NCI-H748 (cell line): ENCODE results near the gene CDH23.

Source experiments
- DNase-seq: peaks from one replicate; lab custom pipeline; 2025; ENCODE audit not compliant: unreplicated experiment; lab: John Stamatoyannopoulos, UW

Gene CDH23

DNA sequence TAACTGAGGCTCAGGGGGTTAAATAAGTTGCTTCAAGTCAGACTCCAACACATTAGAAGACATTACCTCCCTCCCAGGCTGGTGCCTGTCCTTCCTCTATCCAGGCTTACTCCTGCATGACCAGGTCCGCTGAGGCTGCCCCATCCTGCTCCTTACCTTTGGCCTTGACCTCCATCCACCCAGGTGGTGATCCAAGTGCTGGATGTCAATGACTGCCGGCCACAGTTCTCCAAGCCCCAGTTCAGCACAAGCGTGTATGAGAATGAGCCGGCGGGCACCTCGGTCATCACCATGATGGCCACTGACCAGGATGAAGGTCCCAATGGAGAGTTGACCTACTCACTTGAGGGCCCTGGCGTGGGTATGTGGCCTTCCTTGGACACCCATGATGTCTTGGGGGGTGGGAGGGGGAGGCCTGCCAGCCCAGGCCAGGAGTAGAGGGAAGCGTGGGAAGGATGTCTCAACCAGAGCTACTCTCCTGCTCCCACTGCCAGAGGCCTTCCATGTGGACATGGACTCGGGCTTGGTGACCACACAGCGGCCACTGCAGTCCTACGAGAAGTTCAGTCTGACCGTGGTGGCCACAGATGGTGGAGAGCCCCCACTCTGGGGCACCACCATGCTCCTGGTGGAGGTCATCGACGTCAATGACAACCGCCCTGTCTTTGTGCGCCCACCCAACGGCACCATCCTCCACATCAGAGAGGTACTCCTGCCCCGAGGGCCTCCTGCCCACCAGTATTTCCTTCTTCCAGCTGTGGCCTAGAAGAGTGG lies 406.2 kb downstream of the CDH23 start:
- DNase-seq, result no peak

DNA sequence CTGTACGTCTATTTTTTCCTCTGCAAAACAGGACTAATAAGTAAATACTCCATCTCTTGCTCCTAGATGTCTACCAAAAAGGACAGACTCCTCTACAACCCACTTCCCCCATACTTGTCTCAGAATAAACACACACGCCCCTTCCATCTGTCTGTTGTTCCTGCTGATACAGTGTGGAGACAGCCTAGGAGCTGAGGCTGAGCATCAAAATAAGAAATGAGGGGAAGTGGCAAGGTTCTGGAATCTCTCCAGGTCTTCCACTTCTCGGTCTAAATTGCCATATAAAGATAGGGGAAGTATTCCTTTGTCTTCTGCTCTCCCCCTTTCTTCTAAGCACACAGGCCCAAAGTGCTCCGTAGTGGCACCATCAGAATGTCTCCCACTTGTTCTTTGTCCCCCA lies 407.4 kb downstream of the CDH23 start:
- no peak for DNase-seq

DNA sequence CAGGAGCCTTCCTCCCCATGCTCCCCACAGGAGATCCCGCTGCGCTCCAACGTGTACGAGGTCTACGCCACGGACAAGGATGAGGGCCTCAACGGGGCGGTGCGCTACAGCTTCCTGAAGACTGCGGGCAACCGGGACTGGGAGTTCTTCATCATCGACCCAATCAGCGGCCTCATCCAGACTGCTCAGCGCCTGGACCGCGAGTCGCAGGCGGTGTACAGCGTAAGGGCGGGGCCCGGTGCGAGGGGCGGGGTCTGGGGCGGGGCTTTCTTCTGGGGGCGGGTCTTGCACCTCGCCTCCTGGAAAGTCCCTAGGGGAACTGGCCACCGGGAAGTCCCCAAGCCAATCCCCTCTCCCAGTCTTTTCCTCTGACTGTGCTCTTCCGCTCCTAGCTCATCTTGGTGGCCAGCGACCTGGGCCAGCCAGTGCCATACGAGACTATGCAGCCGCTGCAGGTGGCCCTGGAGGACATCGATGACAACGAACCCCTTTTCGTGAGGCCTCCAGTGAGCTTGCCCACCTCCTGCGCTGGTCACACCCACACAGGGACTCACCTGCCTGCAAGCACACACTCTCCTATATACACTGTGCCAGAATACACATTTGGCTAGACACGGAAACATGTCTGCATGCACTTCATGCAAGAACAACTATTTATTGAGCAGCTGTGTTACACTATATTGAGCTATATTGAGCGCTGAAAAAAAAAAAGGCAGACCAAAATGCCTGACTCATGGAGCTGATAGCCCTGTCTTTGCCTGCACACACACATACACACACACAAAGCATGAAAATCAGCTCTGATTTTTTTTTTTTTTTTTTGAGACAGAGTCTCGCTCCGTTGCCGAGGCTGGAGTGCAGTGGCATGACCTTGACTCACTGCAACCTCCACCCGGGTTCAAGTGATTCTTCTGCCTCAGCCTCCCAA lies 409.3 kb downstream of the CDH23 start:
- DNase-seq, result no peak

DNA sequence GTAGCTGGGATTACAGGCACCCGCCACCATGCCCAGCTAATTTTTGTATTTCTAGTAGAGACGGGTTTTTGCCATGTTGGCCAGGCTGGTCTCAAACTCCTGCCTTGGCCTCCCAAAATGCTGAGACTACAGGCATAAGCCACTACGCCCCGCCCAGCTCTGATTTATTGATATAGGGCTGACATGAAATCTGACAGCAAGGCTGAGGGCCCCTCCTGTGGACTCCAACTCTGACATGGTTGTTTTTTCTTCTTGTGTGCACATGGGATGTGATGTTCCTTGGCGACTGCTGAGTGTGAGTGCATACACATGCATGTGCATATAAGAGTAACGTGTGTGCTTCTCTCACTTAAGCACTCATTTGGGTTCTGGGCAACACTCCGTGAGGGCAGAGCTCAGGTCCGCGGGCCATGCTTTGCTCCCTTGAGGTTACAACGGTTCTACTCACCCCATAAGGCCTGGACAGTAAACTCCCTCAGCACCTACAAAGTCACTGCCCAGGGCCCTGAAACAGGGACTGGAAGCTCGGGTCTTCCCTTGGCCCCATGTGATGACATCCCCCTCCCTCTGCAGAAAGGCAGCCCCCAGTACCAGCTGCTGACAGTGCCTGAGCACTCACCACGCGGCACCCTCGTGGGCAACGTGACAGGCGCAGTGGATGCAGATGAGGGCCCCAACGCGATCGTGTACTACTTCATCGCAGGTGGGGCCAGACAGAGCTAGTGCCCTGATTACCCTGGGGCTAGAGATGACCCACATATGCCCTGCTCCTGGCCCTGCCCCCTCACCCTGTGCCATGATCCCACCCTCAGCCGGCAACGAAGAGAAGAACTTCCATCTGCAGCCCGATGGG lies 410.2 kb downstream of the CDH23 start:
- DNase-seq, result no peak

DNA sequence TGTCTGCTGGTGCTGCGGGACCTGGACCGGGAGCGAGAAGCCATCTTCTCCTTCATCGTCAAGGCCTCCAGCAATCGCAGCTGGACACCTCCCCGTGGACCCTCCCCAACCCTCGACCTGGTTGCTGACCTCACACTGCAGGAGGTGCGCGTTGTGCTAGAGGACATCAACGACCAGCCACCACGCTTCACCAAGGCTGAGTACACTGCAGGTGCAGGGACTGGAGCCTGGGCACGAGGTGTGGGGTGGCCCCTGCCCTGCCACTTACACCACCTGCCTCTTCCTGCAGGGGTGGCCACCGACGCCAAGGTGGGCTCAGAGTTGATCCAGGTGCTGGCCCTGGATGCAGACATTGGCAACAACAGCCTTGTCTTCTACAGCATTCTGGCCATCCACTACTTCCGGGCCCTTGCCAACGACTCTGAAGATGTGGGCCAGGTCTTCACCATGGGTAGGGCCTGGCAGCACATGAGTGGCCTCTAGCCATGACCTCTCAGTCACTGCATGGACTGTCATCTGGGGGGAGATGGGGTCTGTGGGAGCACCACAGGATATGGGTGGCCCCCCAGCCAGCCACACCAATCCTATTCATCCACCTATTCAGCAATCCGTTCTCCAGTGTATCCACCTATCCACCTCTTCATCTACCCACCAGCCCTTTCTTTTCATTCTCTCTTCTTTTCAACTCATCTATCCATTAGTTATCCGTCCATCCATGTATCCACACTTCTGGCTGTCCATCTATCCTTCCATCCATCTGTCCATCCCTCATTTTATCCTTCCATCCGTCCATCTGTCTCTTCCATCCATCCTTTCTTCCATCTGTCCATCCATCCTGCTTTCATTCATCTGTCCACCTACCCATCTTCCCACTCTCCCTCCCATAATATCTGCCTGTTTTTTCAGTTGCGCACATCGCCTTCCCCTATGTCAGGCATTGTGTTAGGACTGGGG lies 411.1 kb downstream of the CDH23 start:
- DNase-seq, result no peak

DNA sequence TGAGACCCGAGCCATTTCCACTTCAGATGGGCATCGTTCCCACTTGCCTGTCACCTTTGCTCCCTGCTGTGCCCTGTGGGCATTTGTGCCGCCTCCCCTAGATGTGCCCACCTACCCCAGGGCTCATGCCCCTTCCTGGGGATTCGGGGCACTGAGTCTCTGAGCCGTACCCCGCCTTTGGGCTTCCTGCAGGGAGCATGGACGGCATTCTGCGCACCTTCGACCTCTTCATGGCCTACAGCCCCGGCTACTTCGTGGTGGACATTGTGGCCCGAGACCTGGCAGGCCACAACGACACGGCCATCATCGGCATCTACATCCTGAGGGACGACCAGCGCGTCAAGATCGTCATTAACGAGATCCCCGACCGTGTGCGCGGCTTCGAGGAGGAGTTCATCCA lies 412.9 kb downstream of the CDH23 start:
- no peak for DNase-seq

DNA sequence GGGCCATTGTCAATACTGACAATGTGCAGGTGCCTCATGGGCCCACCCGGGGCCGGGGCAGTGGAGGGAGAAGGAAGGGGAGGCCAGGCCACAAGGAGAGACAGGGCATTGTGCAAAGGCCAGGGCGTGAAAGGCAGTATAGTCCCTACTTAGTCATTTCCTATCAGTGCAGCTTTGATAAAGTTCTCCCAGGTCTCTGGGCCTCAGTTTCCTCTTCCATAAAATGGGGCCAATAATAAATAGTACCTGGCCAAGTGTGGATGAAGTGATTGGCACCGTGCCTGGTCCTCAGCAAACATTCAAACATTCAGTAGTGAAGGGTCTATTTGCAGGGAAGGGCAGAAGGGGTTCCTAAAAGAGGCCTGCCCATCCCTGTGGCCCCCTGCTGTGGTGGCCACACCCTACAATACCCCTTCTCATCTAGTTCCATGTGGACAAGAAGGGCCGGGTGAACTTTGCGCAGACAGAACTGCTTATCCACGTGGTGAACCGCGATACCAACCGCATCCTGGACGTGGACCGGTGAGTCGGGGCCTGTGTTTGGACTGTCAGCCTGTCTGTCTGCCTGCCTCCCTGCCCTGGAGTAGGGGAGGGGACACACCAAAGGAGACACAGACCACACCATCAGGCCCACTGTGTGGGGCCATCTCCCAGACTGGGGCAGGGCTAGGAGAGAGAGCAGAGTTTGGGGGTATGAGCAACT lies 413.5 kb downstream of the CDH23 start:
- DNase-seq, result no peak

DNA sequence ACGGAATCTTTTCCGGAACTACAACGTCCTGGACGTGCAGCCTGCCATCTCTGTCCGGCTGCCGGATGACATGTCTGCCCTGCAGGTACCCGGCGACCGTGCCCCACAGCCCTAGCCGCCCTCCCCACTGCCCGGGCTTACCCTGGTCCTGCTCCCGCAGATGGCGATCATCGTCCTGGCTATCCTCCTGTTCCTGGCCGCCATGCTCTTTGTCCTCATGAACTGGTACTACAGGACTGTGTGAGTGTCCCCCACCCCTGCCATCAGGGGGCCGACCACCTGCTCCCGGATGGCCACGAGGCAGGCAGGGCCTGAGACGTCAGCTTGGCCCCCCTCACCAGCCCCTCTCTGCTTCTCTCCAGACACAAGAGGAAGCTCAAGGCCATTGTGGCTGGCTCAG lies 414.6 kb downstream of the CDH23 start:
- DNase-seq, result no peak

DNA sequence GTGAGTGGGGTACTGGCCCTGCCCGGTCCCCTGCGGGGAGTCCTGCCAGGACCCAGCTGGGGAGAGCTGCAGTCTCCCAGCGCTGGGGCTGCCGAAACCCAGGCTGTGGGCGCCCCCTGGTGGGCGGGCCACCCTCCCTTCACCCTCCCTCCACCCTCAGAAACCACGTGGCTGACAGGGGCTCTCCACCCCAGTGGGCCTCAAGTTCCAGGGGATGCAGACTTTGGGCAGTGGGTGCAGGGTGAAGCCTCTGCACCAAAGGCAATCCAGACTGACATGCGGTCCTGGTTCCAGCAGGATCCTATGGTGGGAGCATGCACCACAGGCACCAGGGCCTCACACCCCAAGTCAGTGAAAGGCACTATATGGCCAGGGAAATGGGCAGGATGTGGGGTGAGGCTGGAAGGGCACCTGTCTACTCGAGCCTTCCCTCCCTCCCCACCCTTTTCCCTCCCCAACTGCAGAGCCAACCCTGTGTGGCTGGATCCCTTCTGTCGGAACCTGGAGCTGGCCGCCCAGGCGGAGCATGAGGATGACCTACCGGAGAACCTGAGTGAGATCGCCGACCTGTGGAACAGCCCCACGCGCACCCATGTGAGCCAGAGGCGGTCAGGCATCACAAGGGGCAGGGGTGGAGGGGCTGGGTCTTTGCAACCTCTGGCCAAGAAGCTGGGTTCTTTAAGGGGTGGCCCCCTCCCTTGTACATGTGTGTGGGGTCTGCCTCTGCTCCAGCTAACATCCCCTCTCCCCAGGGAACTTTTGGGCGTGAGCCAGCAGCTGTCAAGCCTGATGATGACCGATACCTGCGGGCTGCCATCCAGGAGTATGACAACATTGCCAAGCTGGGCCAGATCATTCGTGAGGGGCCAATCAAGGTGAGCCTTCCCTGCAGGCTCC lies 415.5 kb downstream of the CDH23 start:
- peak; percentile 17 for DNase-seq

DNA sequence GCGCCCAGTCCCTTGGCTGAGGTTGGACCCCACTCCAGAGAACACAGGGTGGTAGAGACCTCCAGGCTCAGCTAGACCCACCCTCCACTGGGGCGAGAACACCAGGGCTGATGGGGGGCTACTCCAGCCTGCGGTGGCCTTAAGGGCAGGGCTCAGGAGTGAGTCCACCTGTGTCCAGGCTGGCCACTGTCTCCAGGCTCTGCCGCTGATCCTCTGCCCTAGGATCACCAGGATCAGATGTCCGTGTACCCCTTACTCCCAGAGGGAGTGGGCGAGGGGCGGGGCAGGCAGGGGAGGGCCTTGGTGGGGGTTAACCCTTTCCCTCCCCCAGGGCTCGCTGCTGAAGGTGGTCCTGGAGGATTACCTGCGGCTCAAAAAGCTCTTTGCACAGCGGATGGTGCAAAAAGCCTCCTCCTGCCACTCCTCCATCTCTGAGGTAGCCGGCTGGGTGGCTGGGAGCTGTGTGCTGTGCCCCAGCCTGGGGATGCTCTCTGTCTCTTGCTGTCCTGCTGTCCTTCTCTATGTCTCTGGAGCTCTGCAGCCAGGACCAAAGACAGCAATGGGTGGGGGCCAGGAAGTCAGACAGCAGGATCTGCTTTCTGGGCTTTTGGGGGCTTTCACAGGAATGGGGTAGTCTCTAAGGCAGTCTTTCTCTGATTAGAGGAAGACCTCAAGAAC lies 416.3 kb downstream of the CDH23 start:
- no peak for DNase-seq

DNA sequence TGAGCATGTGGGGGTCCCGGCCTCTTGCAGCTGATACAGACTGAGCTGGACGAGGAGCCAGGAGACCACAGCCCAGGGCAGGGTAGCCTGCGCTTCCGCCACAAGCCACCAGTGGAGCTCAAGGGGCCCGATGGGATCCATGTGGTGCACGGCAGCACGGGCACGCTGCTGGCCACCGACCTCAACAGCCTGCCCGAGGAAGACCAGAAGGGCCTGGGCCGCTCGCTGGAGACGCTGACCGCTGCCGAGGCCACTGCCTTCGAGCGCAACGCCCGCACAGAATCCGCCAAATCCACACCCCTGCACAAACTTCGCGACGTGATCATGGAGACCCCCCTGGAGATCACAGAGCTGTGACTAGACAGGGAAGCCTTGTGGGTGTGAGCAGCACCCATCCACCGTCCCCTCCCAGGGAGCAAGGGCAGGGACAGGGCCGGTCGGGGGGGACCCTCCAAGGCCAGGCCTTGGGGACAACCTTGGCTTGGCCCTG lies 418.2 kb downstream of the CDH23 start:
- no peak for DNase-seq

DNA sequence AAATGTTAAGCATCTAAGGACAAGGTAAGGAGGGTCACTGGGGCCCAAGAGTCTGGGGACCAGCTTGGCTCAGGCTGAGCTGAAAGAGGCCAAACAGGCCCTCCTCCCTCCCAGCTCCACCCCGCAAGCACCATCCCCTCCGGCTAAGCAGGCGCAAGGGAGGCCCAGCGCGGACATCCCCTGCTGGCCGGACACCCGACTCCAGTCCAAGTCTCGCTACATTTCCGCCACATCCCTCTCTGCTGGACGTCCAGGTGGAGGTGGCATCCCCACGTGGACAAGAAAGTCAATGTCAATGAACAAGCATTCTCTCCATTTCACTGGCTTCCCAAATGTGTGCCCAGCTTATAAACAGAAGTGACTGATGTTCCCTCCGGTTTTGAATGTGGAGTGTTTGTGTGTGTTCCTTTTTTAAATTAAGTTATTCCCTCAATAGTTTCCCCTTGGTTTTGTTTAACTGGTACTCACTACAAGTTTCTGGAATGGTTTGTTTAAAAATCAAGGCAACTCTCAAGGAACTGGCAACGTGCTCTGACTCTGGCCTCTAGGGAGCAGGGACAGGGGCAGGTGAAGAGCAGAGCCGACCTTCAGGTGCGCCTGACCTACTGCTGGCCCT lies 418.9 kb downstream of the CDH23 start:
- DNase-seq, result no peak

DNA sequence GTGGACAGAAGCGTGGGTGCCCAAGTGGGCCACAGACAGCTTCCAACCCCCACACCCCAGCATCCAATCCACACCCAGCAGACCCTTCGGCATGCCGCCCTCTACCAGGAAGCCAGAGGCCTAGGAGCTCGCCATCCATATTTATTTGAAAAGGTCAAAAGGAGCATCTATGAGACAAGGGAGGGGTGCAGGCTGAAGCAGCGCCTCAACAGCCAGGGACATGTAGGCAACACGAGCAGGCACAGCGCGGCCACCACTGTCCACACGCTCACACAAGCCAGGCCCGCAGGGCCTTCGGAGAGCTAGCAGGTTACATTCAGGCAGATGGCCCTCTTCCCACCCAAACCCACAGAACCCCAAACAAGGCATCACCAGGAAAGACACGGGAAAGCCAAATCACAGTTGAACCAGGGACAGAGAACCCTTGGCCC lies 419.7 kb downstream of the CDH23 start:
- no peak for DNase-seq

DNA sequence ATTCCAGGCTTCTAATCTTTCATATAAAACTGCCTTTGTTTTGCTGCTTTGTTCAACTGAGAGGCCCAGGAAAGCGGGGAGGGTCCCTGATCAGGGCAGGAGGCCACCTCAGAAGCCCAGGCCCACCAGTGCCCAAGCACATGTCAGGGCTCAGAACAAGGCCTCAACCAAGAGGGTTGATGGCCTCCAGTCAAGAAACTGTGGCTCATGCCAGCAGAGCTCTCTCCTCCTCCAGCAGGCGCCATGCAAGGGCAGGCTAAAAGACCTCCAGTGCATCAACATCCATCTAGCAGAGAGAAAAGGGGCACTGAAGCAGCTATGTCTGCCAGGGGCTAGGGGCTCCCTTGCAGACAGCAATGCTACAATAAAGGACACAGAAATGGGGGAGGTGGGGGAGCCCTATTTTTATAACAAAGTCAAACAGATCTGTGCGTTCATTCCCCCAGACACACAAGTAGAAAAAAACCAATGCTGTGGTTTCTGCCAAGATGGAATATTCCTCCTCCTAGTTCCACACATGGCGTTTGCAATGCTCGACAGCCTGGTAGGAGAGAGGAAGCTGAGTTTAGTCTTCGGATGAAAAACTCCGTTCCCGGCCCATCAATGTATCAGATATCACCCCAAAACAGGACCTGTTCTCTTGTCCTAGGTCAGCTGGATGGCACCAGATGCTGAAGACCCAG lies 420.4 kb downstream of the CDH23 start:
- DNase-seq, result no peak

DNA sequence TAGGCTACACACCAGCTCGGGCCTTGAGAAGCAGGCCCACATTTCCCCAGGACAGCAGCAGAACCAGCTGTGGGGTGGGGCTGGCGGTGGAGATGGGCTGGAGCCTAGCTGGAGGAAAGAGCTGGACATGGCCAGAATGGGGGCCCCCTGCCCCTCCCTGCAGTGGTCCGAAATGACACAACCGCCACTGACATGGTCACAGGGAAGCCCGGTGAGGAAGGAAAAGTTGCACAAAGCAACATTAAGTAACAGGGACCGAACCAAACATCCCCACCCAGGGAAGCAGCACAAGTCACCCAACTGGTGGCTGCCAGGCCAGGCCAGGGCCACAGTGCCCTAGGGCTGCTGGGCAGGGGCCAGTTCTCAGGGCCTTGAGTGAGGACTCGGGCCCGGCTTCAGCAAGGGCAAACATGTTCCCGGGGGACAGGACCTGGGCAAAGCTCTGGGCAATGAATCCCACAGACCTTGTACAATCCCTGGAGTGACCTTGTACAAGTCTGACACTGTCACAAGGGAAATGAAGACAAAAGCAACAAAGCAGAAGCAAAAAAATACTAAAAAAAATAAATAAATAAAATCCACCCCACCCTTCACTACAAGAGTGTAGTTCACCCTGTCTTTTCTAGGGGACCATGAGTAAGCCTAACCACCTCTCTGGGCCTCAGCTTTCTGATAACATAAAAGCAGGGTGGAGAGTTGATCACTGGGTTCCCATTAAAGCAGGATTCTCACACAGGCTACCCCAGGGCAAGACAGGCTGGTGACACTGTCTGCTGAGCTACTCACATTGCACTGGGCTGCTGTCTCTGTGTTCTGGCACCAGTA lies 421.3 kb downstream of the CDH23 start:
- no peak for DNase-seq

DNA sequence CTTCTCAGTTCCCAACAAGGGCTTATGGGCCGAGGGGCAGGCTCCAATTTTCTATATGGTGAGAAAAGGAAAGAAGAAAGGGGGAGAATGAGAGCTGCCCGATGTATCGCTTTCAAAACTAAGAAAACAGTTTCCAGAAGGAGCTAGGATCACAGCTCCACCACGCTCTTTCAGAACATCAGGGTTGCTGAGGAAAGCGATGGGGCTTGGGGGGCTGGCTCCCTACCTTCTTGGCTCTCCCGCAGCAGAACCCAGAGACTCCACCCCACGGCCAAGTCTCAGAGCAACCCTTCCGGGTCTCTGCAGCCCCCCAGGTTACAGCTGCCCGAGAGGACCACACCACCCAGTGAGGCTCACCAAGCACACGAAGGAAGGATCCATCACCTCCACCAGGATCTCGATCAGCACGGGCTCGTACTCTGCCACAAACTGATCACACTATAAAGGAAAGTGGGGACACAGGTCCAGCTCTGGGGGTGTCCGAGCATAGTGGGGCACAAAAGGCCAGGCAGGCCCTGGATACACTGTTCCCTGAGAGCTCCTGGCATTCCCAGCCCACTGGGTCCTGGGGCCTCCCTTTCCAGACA lies 422.0 kb downstream of the CDH23 start:
- no peak for DNase-seq
